Body of pancreas (tissue), 4 donors: ENCODE data around the gene KIF26A. TPM values are rescaled to one million over a fixed set of nuclear protein-coding genes. Genes with fewer than 3 reads are reported as not detected.

ENCODE experiments used
- ATAC-seq: fragments of 150-250 bp; one replicate; pipeline ENCODE4 v1.9.1; 2016
- DNase-seq, 4 donors: peaks; one replicate each; pipeline ENCODE4 v3.0.0-alpha.2; 2019
- H3K27ac ChIP-seq, 4 donors: fragments of 200-600 bp; sonication (generic); 1 replicate in 3 of 4; 2 replicates in 1 of 4; pipeline versions ENCODE4 v1.5.1 to v1.6.1; 2016 to 2019; ENCODE audit warnings: mild to moderate bottlenecking in 1 of 4, mixed read lengths in 1 of 4, moderate library complexity in 1 of 4
- H3K27me3 ChIP-seq, 2 donors: fragments of 200-600 bp; sonication (generic); one replicate each; pipeline ENCODE4 v1.6.0; 2016; ENCODE audit warnings: mild to moderate bottlenecking in 1 of 2
- H3K36me3 ChIP-seq, 2 donors: fragments of 200-600 bp; sonication (generic); replicated peaks in 1 of 2; 2 replicates each; pipeline ENCODE4 v1.5.1; 2016; ENCODE audit warnings: low read depth in 2 of 2; ENCODE audit not compliant: insufficient read depth in 1 of 2
- H3K4me1 ChIP-seq: fragments of 200-600 bp; sonication (generic); one replicate; pipeline ENCODE4 v1.6.0; 2016
- H3K4me3 ChIP-seq, 2 donors: fragments of 200-600 bp; sonication (generic); 1 replicate in 1 of 2; 2 replicates in 1 of 2; pipeline ENCODE4 v1.5.1; 2016 to 2019
- H3K9me3 ChIP-seq, 3 donors: fragments of 200-600 bp; sonication (generic); 1 replicate in 2 of 3; 2 replicates in 1 of 3; pipeline ENCODE4 v1.5.1; 2016
- POLR2A ChIP-seq, 3 donors: fragments of 450-650 bp; IDR thresholded peaks; one replicate each; pipeline ENCODE4 v1.6.1; 2016; ENCODE audit warnings: antibody characterized with exemption in 3 of 3, mild to moderate bottlenecking in 2 of 3
- WGBS, 2 donors: methylation state at CpG; one replicate each; pipeline ENCODE4 v1.1.5; 2017; 5-methylcytosine and 5-hydroxymethylcytosine counted together
- intact Hi-C: fragments of 100-400 bp; cut with DNase I; formaldehyde crosslinking; loops from one replicate; pipeline ENCODE4 v1.15.1; 2023
- total RNA-seq, 2 donors: library from RNA; depleted of rRNA; stranded (reverse); fragments of >200 nt; gene quantifications; one replicate each; pipeline ENCODE4 v1.1.0, GENCODE V29; 2016
- TF ChIP-seq, protein P1 (sequence below), 7 experiments: fragments of 450-650 bp in 4 of 7; fragments of 200-600 bp in 3 of 7; sonication (generic) in 3 of 7; IDR thresholded peaks; one replicate each; pipeline ENCODE4 v1.5.1; 2016 to 2019; ENCODE audit warnings: antibody characterized with exemption in 7 of 7

Gene KIF26A
- total RNA-seq, 2 donors from 2014 or later, result 14.8 to 17.1 TPM

DNA sequence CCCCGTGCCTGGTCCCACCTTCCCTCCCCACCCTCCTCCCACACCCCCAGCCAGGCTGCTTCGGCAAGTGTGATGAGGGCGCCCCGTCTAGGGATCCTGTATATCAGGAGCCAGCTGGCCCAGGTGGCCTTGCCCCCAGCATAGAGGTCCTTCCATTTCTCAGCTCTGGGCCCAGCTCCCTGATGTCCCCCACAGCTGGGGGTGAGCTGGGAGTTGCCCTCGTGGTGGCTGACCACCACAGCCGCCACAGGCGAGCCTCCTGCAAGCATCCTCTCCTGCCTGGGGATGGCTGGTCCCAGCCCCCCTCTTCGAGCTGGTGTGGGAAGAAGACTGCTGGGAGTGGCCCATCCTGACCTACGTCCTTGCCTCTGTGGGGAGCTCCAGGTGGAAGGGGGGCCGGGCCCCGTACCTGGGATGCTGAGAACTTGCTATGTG lies 45.4 kb upstream of the KIF26A start:
- TF ChIP-seq, protein P1, sequence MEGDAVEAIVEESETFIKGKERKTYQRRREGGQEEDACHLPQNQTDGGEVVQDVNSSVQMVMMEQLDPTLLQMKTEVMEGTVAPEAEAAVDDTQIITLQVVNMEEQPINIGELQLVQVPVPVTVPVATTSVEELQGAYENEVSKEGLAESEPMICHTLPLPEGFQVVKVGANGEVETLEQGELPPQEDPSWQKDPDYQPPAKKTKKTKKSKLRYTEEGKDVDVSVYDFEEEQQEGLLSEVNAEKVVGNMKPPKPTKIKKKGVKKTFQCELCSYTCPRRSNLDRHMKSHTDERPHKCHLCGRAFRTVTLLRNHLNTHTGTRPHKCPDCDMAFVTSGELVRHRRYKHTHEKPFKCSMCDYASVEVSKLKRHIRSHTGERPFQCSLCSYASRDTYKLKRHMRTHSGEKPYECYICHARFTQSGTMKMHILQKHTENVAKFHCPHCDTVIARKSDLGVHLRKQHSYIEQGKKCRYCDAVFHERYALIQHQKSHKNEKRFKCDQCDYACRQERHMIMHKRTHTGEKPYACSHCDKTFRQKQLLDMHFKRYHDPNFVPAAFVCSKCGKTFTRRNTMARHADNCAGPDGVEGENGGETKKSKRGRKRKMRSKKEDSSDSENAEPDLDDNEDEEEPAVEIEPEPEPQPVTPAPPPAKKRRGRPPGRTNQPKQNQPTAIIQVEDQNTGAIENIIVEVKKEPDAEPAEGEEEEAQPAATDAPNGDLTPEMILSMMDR (IDR thresholded peaks at IDR 0.05), result no peak
- no peak for TF ChIP-seq POLR2A (IDR thresholded peaks at IDR 0.05)
- Histone ChIP-seq H3K4me3 (no peak overlapping the region), H3K9me3 (no peaks in the 10 kb centered on the region), H3K36me3 (no peaks in the 10 kb centered on the region), H3K4me1 (peaks cover 7% of the 10 kb centered on the region), H3K27ac (no peak overlapping the region), H3K27me3 (no peaks in the 10 kb centered on the region)
- DNase-seq, result no peak
- intact Hi-C loops, result loop anchor here (5.0 kb wide), 1 partner anchor 34 kb away; no protein-coding TSS in a partner anchor
- no peak for ATAC-seq
- 66 to 76% methylated on average over 5 to 11 of the region's 11 CpGs for WGBS, 2 donors

DNA sequence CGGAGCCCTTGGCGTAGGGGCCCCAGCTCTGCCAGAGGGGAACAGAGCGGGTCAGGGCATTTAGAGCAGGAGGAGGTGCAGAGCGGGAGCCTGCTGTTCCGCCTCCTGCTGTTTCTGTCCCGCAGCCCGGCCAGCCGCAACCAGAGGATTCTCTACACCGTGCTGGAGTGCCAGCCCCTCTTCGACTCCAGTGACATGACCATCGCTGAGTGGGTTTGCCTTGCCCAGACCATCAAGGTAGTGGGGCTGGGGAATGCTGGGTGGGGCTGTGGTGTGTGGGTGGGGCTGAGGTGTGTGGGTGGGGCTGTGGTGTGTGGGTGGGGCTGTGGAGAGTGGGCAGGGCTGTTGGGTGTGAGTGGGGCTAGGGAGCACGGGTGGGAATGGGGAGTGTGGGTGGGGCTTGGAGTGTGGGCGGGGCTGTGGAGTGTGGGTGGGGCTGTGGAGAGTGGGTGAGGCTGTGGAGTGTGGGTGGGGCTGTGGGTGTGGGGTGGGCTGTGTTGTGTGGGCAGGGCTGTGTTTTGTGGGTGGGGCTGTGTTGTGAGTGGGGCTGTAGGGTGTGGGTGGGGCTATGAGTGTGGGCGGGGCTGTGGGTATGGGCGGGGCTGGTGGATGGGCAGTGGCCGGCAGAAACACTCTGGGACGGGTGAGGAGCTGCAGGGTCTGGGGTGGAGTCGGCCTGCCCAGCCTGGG lies 44.9 kb upstream of the KIF26A start:
- Histone ChIP-seq H3K27ac (no peak overlapping the region), H3K36me3 (no peaks in the 10 kb centered on the region), H3K27me3 (no peaks in the 10 kb centered on the region), H3K4me3 (no peak overlapping the region), H3K9me3 (no peaks in the 10 kb centered on the region), H3K4me1 (peaks cover 7% of the 10 kb centered on the region)
- DNase-seq (no peak), ATAC-seq (no peak)
- intact Hi-C loops, result loop anchor here (5.0 kb wide), 1 partner anchor 34 kb away; no protein-coding TSS in a partner anchor
- TF ChIP-seq POLR2A (IDR thresholded peaks at IDR 0.05), result no peak
- TF ChIP-seq, protein P1 (IDR thresholded peaks at IDR 0.05), result no peak
- WGBS, 2 donors, result 33 to 51% methylated on average over 3 to 18 of the region's 18 CpGs

DNA sequence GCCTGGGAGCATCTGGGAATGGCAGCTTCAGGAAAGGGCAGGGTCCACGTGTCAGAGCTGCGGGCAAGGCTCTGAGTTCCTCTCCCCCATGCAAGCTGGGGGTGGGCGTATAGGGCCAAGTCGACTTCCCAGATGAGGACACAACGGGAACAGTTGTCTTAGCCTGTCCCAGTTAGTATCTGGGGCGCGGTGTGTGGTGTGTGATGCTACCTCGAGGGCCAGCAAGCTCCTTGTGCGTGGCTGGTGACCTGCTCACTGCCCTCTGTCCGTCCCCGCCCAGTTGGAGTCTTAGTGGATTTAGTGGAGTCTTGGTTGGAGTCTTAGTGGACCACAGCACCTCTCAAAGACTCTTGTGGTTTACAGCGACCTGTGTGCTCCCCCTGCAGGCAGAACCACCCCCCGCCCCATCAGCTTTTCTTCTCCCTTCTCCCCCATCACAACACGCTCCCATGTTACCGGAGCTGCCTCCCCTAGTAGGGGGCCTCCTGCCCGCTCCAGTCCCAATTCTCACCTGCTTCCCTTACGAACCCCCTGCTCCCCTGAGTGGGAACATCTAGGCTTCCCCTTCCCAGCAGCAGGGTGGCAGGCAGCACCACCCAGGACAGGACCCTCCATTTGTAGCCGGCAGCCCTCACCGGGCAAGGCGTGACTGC lies 44.2 kb upstream of the KIF26A start:
- 45% methylated on average over 11 to 19 of the region's 20 CpGs for WGBS, 2 donors
- ATAC-seq, result no peak
- Histone ChIP-seq H3K4me1 (peaks cover 7% of the 10 kb centered on the region), H3K9me3 (no peaks in the 10 kb centered on the region), H3K27ac (no peak overlapping the region), H3K36me3 (no peaks in the 10 kb centered on the region), H3K27me3 (no peaks in the 10 kb centered on the region), H3K4me3 (no peak overlapping the region)
- TF ChIP-seq, protein P1 (IDR thresholded peaks at IDR 0.05), result no peak
- TF ChIP-seq POLR2A (IDR thresholded peaks at IDR 0.05), result no peak
- no peak for DNase-seq
- intact Hi-C loops, result loop anchor here (5.0 kb wide), 1 partner anchor 33 kb away; no protein-coding TSS in a partner anchor

GRCh38 chr14:104094709-104095425 lies 43.5 kb upstream of the KIF26A start:
- Histone ChIP-seq H3K27me3 (no peaks in the 10 kb centered on the region), H3K4me3 (no peak overlapping the region), H3K9me3 (no peaks in the 10 kb centered on the region), H3K36me3 (no peaks in the 10 kb centered on the region), H3K4me1 (peaks cover 7% of the 10 kb centered on the region), H3K27ac (no peak overlapping the region)
- no peak for TF ChIP-seq POLR2A (IDR thresholded peaks at IDR 0.05)
- TF ChIP-seq, protein P1 (IDR thresholded peaks at IDR 0.05), result peak; percentile 77 to 98 (median 87)
- intact Hi-C loops, result loop anchor here (5.0 kb wide), 1 partner anchor 32 kb away; no protein-coding TSS in a partner anchor
- 27 to 40% methylated on average over 5 to 19 of the region's 35 CpGs for WGBS, 2 donors
- DNase-seq (peak; percentile 61 to 82 (median 76)), ATAC-seq (peak; percentile 77)
